NCI-H146 (cell line): ENCODE results near the gene PTCSC3.
A peak's percentile ranks its signal among the peaks of the same experiment; 100 is the strongest.
"Not testable (repeated sequence)": the region's sequence is repeated elsewhere in the genome, so short reads cannot be mapped to it uniquely, and the experiment has no call there.

Experiments used
- DNase-seq: peaks from one replicate; lab custom pipeline; 2025; lab: John Stamatoyannopoulos, UW

PTCSC3 gene

GRCh38 chr14:36173161-36173560 is 3.4 kb downstream of the PTCSC3 start:
- DNase-seq = no peak

- no peak for DNase-seq
Measured at GRCh38 chr14:36171607-36172006, 4.9 kb downstream of the PTCSC3 start.

GRCh38 chr14:36167431-36167830 is 9.1 kb downstream of the PTCSC3 start:
- DNase-seq = no peak

- DNase-seq = no peak
Measured at GRCh38 chr14:36163451-36163850, 13.1 kb downstream of the PTCSC3 start.

- DNase-seq = no peak
Measured at GRCh38 chr14:36162267-36162666, 14.3 kb downstream of the PTCSC3 start.

- DNase-seq = no peak
Measured at GRCh38 chr14:36161776-36162175, 14.7 kb downstream of the PTCSC3 start.

- no peak for DNase-seq
Measured at GRCh38 chr14:36151335-36151734, 25.2 kb downstream of the PTCSC3 start.

- DNase-seq = no peak
Measured at GRCh38 chr14:36134038-36134437, 42.5 kb downstream of the PTCSC3 start.

GRCh38 chr14:36132826-36133225 is 43.7 kb downstream of the PTCSC3 start:
- no peak for DNase-seq

GRCh38 chr14:36130186-36130585 is 46.3 kb downstream of the PTCSC3 start:
- no peak for DNase-seq

- peak; percentile 6 for DNase-seq
Measured at GRCh38 chr14:36129181-36129580, 47.3 kb downstream of the PTCSC3 start.

- no peak for DNase-seq
Measured at GRCh38 chr14:36113341-36113740, 63.2 kb downstream of the PTCSC3 start.

GRCh38 chr14:36111822-36112583 is 64.5 kb downstream of the PTCSC3 start:
- no peak for DNase-seq

GRCh38 chr14:36105401-36105800 is 71.1 kb downstream of the PTCSC3 start:
- DNase-seq = peak; percentile 37

GRCh38 chr14:36104258-36104657 is 72.3 kb downstream of the PTCSC3 start:
- DNase-seq = not testable (repeated sequence)

GRCh38 chr14:36099619-36100018 is 76.9 kb downstream of the PTCSC3 start:
- DNase-seq = no peak

GRCh38 chr14:36097356-36097755 is 79.2 kb downstream of the PTCSC3 start:
- no peak for DNase-seq

- no peak for DNase-seq
Measured at GRCh38 chr14:36096090-36096489, 80.4 kb downstream of the PTCSC3 start.

- no peak for DNase-seq
Measured at GRCh38 chr14:36094963-36095362, 81.6 kb downstream of the PTCSC3 start.

GRCh38 chr14:36091096-36091495 is 85.4 kb downstream of the PTCSC3 start:
- peak; percentile 25 for DNase-seq

- no peak for DNase-seq
Measured at GRCh38 chr14:36087411-36087810, 89.1 kb downstream of the PTCSC3 start.

GRCh38 chr14:36086629-36087395 is 89.7 kb downstream of the PTCSC3 start:
- DNase-seq = no peak

- DNase-seq = no peak
Measured at GRCh38 chr14:36085861-36086260, 90.7 kb downstream of the PTCSC3 start.
